GM21528 (cell line): Measurements from ENCODE around the gene TSPEAR.
"Not testable (repeated sequence)": the region's sequence is repeated elsewhere in the genome, so short reads cannot be mapped to it uniquely, and the experiment has no call there.

Experiments
- ATAC-seq: cut with Tn5 transposase; IDR thresholded peaks from one replicate; pipeline ENCODE4 v1.9.1; 2021; ENCODE audit warnings: mild to moderate bottlenecking, moderate library complexity; ENCODE audit not compliant: unreplicated experiment, low FRiP score

TSPEAR gene

DNA sequence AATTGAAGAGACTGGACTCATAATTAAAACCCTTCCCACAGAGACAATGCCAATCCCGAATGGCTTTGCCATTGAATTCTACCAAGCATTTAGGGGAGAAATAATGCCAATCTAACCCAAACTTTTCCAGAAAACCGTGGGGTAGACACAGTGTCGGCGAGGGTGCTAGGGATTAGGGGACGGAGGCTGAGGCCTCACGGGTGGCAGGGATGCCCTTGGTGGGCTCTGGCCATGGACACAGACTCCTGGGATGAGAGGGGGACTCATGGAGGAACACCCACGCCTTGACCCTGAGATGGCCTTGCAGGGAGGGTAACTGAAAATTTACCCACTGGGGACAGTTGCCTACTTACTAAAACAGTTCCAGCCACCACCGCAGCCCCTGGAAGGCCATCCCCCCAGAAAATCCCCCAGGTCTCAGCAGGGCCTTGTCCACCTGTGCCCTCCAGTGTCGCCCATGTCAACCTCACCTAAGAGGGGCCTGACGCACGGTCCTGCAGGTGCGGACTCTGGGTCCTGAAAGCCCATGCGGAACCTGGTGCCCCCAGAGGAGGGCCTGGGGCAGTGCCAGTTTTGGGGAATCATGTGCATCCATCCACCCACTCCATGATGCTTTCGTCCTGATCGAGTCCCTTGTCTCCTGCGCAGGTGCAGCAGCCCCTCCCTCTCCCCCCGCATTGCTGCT, 132.9 kb downstream of the TSPEAR start:
- no peak for ATAC-seq

DNA sequence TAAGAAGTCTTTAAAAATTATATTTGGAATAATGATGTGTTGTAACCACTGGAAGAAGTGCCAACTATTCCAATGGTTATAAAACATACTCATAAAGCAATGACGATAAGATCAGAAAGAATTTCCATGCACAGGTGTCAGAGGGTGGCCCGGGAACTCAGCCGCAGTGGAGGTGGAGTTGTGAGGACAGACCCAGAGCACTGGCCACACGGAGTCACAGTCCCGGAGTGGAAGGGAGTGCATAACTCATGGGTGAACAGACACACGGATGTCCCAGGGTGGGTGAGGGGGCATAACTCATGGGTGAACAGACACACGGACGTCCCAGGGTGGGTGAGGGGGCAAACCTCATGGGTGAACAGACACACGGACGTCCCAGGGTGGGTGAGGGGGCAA, 135.3 kb downstream of the TSPEAR start:
- no peak for ATAC-seq

DNA sequence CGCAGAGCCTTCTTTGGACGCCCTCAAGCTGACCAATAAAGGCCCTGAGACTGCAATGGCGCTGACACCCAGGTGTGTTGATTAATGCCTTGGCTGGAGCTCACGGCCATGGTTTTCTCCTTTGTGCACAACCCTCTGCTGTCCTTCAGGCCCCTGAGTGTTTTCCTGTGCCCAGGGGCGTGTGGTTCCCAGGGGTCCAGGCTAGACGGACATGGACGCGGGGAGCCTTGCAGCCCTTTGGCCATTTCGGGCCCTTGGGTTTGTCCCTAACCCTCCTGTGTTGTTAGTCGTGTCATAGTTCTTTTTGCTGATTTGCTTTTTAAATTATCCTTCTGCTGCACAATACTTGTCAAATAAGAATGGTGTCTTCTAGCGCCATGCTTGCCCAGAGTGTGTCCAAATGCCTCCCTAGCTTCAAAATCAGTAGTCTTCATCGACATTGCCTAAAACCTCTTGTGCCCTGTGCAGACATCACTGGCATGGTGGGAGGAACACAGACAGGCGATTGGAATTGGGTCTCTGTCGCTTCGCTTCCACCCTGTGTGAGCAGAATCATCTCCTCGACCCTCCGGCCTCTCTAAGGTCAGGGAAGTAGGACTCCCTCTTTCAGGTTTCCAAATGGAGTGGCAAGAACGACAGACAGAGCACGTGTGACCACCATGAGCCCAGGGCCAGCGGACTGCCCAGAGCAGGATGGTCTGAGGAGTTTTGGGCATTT, 135.9 kb downstream of the TSPEAR start:
- ATAC-seq: no peak

DNA sequence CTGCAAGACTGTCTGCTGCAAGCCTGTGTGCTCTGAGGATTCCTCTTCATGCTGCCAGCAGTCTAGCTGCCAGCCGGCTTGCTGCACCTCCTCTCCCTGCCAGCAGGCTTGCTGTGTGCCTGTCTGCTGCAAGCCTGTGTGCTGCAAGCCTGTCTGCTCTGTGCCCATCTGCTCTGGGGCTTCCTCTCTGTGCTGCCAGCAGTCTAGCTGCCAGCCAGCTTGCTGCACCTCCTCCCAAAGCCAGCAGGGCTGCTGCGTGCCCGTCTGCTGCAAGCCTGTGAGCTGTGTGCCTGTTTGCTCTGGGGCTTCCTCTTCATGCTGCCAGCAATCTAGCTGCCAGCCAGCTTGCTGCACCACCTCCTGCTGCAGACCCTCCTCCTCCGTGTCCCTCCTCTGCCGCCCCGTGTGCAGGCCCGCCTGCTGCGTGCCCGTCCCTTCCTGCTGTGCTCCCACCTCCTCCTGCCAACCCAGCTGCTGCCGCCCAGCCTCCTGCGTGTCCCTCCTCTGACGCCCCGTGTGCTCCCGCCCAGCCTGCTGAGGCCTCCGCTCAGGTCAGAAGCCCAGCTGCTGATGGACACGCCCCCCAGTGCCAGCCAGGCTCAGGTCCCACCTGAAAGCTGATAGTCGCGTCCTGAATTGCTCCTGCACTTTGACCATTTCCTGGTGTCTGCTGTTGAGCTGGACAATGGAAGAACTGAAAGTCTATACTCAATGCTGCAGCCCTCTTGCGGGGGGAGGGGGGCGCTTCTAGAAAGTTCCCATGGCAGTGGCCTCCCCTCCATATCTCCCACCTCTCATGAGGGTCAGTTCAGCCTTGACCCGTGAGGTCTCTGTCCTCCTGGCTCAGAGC, 136.7 kb downstream of the TSPEAR start:
- no peak for ATAC-seq

DNA sequence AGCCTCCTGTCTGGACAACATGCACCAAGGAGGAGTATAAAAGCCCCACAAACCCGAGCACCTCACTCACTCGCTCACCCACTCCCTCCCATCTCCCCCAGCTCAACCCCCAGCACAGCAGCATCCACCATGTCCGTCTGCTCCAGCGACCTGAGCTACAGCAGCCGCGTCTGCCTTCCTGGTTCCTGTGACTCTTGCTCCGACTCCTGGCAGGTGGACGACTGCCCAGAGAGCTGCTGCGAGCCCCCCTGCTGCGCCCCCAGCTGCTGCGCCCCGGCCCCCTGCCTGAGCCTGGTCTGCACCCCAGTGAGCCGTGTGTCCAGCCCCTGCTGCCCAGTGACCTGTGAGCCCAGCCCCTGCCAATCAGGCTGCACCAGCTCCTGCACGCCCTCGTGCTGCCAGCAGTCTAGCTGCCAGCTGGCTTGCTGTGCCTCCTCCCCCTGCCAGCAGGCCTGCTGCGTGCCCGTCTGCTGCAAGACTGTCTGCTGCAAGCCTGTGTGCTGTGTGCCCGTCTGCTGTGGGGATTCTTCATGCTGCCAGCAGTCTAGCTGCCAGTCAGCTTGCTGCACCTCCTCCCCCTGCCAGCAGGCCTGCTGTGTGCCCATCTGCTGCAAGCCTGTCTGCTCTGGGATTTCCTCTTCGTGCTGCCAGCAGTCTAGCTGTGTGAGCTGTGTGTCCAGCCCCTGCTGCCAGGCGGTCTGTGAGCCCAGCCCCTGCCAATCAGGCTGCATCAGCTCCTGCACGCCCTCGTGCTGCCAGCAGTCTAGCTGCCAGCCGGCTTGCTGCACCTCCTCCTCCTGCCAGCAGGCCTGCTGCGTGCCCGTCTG, 137.5 kb downstream of the TSPEAR start, which contains the start of gene KRTAP10-4:
KRTAP10-4 (plus strand) TSS at position 100 of the 827 bp plus-strand sequence; CDS start at position 130, 30 bp downstream.
- ATAC-seq: not testable (repeated sequence)

DNA sequence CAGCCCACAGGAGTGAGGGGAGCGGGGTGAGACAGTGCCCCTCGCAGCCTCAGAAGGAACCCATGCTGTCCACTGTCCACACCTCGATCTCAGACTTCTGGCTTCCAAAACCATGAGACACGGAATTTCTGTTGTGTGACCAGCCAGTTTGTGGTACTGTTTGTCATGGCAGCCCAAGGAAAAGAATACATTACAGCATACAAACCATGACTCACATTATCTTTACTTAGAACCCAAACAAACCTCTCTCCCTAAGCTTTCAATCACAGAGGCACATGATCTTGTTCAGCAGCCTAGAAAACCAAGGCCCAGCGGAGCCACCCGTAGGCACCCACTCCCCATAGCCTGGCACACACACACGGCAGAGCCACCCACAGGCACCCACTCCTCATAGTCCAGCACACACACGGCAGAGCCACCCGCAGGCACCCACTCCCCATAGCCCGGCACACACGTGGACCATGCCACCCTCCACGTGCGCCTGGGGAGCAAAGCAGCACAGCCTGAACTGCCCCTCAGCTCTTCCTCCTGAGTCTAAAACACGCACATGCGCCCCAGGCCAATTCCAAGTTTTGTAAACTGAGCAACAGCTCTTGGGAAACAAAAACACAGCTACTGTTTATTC, 138.3 kb downstream of the TSPEAR start:
- no peak for ATAC-seq

DNA sequence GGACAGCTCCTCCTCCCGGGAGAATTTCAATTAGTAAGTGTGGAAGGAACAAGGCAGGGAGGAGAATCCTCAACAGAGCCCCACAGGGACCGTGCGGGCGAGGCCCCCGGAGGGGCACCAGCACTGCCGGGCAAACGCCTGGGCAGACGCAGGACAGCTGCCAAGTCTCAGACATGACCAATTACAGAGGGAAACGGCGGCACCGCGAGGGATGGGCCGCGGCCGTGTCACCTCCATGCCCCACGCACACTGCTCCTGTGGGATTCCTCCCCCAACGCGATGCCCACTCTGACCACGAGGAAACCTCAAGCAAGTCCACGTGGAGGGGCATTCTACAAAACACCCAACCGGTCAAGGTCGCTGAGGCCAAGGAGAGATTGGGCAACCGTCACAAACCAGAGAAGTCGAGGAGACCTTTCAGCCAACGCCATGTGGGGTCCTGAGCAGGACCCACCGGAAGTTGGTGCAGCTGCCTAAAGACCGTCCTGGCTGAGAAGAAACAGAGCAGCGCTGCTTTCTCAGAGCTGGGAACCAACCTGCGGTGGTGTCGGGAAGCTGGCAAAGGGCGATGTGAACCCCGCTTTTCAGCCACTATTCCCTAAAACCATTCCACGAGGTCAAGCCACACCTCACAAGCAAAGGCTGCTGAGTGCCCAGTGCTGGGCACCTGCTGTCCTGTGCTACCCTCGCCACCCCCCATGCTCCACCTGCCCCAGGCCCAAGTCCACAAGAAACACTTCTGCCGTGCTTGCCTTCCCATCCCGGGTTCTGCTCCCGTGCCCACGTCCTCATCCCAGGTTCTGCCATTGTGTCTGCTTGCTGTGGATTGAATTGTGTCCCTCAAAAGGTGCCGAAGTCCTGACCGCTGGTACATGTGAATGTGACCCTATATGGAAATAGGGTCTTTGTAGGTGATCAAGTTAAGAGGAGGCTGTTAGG, 139.3 kb downstream of the TSPEAR start:
- ATAC-seq: no peak

DNA sequence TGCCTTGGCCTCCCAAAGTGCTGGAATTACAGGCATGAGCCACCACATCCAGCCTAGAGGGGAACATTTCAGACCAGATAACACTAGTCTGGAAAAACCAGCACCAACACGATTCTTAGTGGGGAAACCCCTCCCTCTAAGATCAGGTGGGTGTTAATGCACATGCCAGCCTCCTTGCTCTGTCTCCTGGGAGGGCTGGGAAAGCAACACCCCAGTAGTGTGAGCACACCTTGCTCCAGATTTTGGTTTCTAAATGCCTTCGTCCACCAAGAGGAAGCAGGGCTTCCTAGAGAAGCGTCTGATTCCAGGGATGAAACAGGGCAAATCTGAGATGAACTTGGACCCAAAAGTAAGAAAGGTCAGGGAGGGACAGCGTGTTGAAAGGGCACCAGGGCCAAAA, 140.1 kb downstream of the TSPEAR start:
- ATAC-seq: no peak

DNA sequence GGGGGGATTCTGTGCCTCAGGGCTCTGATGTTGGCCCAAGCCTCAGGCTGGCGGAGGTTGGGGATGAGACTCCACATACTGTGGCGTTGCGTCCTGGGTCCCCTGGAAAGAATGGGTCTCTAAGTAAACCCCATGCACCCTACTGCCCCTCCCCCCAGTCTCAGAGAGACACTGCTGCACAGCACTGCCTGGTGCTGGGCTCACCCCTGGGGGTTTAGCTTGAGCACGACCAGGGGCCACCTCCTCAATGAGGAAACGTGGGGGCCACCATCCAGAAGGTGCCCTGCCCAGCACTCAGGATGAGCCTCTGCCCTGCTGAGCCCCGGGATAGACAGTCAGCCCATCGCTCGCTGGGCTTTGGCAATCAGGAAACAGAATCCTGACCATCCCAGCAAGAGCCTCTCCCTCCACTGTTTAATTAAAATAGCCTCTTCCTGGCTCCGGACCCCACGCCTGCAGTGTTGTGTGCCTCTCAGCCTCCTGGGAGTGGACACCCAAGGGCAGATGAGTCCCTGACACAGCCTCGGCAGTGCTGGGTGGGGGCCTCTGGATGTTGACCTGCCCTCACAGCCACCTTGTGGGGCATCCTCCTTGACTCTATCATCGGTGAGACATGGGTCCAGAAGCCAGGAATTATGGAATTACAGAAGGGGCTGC, 141.4 kb downstream of the TSPEAR start:
- no peak for ATAC-seq

DNA sequence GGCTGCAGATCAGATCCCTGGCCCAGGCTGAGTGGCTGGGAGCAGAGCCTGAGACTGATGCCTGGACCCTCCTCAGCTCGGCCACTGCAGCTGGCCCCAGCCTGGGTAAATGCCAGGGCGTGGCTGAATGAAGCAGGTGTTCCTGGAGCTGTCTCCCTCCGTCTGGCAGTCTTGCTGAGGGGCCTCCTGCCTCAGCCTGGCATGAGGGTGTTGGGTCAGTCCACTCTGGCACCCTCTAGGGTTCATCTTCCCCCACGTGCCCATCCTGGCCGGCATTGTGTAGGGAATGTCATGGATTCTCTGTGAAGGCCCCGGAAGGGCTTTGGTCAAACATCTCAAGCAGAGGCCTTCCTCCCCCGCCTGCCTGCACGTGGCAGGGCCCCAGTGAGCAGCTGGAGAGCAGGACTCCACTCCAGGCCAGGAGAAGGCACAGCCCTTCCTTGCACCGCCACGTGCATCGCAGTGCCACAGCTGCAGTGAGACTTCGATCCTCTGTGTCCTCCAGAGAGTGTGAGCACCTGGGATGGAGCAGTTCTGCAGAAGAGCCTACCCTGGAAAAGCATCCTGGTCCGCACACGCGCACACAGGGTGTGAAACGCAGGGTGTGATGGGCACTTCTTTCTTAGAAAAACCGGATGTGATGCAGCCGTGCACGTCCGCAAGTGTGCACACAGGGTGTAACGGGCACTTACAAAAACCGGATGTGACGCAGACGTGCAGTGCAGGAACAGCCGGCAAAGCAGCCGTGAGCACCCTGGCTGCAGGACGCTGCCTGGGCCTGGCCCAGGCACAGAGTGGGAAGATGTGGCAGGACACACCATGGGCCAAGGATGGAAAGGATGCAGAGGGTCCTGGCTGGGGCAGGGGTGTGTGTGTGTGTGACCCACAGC, 142.5 kb downstream of the TSPEAR start:
- ATAC-seq: no peak

DNA sequence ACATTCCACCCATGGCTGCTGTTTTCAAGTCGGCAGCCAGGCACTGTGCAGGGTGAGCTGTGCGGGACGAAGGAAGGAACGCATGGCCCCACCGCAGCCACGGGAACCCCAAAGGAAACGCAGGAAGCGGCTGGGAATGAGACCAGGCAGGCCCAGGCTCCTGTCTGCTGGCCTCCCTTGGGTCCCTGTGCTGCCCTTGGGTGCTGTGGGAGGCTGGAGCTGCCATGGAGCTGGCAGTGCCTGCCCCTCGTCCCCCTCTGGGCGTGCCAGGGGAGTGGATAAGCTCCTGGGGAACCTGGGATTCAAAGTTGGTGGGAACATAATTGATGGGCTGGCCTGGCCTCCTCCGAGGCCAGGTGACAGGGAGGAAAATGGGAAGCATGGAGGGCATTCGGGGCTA, 143.1 kb downstream of the TSPEAR start:
- no peak for ATAC-seq

DNA sequence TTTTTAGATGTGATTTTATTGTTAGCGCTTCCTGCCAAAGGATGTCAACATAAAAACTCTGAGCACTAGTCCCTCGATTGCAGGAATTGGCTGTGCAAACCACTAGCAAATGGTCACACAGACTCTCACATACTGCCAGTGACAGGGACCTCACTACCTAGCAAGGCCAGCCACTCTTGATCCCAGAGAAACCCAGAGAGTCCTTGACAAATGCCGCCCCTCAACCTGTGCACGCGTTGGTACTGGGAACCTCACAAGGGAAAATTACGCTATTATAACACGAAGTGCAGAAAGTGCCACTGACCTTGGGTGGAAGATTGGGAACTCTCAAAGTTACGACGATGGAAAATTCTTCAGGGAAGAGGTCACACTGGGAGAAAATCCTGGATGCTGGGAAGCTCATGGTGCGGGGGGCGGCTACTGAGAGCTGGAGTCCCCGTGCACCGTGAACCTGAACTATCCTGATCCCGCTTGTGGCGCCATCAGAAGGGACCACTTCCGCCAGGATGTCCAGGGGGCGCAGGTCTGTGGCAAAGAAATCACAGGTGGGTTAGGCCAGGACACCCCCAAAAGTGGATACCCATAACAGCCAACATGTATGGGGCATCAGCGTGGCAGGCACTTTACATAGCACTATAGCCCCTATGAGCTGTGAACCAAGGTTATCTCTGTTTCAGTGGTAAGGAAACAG, 143.7 kb downstream of the TSPEAR start:
- no peak for ATAC-seq

DNA sequence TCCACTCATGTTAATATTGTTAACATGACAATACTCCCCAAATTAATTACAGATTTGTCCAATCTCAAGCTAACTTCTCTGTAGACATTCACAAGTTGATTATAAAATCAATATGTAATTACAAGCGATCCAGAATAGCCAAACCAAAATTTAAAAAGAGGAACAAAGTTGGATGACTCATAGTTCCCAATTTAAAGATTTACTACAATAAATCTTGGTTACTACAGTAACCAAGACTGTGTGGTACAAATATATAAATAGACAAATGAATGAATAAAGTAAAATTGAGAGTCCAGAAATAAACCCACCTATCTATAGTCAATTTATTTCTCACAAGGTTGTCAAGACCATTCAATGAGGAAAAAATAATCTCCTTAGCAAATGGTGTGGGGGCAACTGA, 145.0 kb downstream of the TSPEAR start:
- ATAC-seq: no peak

DNA sequence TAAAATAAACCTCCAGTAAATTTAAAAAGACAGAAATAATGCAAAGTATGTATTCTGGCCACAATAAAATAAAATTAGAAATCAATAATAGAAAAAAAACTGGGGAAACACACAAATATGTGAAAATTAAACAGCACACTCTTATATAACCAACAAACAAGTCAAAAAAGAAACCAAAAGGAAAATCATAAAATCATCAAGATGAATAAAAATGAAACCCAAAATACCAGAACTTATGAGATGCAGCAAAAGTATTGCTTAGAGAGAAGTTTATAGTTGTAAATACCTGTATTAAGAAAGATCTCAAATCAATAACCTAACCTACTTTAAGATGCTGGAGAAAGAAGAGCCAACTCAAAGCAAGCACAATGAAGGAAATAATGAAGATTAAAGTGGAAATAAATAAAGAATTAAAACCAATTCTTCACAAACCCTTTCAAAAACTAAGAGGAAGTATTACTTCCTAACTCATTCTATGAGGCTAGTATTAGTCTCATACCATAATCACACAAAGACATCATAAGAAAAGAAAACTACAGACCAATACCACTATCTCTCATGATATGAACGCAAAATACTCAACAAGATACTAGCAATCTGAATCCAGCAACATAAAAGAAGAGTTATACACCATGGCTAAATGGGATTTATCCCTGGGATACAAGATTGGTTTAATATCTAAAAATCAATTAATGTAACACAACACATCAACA, 146.3 kb downstream of the TSPEAR start:
- no peak for ATAC-seq

DNA sequence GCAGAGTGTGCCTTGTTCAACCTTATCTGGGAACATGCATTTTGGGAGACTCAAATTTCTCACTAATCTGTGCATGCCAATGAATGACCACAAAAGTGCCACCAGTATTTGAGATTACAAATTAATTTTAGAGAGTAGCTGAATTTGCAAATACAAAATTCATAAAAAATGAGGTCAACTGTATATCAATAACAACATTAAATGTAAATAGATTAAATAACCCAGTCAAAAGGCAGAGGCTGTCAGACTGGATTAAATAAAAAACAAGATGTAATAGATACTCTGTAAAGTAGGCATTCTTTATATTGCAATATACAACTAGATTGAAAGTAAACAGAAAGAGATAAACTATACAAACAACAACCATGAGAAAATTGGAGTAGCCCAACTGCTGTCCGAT, 147.3 kb downstream of the TSPEAR start:
- no peak for ATAC-seq

DNA sequence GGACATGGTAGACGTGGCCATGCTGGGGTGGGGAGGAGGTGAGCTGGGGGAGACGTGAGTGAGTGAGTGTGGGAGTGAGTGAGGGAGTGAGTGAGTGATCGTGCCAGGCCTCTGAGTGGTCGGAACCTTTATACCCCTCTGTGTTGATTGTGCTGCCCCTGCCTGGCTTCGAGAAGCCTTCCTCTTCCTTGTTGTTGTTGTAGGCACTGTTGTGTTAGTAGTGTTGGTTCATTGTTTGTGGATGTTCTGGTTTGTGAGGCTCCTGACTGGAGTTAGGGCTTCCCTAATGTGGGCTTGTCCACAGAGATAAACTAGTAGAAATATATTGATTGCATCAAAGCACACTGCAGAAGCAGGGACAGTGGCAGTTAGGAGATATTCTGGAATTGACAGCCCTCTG, 152.7 kb downstream of the TSPEAR start, which contains the start of gene KRTAP10-3:
KRTAP10-3 (minus strand) TSS at position 101 of the 400 bp plus-strand sequence; CDS start at position 21, 80 bp downstream.
- no peak for ATAC-seq
